Thyroid gland (tissue), 4 donors: ENCODE results near the gene LHCGR.

Experiments used
- POLR2A ChIP-seq, 2 donors: fragments of 450-650 bp; IDR thresholded peaks; one replicate each; pipeline ENCODE4 v1.6.1; 2017; ENCODE audit warnings: antibody characterized with exemption in 2 of 2, mild to moderate bottlenecking in 2 of 2, moderate library complexity in 1 of 2
- TF ChIP-seq, protein P1 (sequence below), 6 experiments: fragments of 200-600 bp in 3 of 6; fragments of 450-650 bp in 3 of 6; sonication (generic) in 3 of 6; IDR thresholded peaks; one replicate each; pipeline ENCODE4 v1.5.1; 2016 to 2019; ENCODE audit warnings: antibody characterized with exemption in 6 of 6, mild to moderate bottlenecking in 2 of 6, inconsistent platforms in 1 of 6, moderate library complexity in 1 of 6

DNA sequence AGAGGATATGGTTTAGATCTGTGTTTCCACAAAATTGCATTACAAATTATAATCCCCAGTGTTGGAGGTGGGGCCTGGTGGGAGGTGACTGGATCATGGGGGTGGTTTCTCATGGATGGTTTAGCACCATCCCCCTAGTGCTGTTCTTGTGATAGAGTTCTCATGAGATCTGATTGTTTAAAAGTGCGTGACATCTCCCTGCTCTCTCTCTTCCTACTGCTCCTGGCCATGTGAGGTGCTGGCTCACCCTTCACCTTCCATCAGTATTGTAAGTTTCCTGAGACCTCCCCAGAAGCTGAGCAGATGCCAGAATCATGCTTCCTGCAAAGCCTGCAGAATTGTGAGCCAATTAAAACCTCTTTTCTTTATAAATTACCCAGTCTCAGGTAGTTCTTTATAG is 33.1 kb downstream of the LHCGR start:
- TF ChIP-seq, protein P1, sequence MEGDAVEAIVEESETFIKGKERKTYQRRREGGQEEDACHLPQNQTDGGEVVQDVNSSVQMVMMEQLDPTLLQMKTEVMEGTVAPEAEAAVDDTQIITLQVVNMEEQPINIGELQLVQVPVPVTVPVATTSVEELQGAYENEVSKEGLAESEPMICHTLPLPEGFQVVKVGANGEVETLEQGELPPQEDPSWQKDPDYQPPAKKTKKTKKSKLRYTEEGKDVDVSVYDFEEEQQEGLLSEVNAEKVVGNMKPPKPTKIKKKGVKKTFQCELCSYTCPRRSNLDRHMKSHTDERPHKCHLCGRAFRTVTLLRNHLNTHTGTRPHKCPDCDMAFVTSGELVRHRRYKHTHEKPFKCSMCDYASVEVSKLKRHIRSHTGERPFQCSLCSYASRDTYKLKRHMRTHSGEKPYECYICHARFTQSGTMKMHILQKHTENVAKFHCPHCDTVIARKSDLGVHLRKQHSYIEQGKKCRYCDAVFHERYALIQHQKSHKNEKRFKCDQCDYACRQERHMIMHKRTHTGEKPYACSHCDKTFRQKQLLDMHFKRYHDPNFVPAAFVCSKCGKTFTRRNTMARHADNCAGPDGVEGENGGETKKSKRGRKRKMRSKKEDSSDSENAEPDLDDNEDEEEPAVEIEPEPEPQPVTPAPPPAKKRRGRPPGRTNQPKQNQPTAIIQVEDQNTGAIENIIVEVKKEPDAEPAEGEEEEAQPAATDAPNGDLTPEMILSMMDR (IDR thresholded peaks at IDR 0.05), result no peak
- no peak for TF ChIP-seq POLR2A (IDR thresholded peaks at IDR 0.05)
